PC-9 (cell line): ENCODE data around the gene RNF44. TPM values are rescaled to one million over a fixed set of nuclear protein-coding genes. Genes with fewer than 3 reads are reported as not detected.

ENCODE experiments used
- BruUV-seq: library from RNA; stranded (reverse); fragments of 400-500 nt; replicated peaks from 2 replicates; lab custom pipeline; 2021; lab: Mats Ljungman, UMichigan
- CTCF ChIA-PET: fragments of 300-600 bp; sonication (Branson Sonifier 250); formaldehyde crosslinking; loops from one replicate; lab custom pipeline; 2022; ENCODE audit warnings: antibody characterized with exemption; lab: Charles Lee
- POLR2A ChIA-PET: fragments of 300-600 bp; sonication (Branson Sonifier 250); formaldehyde crosslinking; loops from one replicate; lab custom pipeline; 2022; ENCODE audit warnings: antibody characterized with exemption; ENCODE audit not compliant: unreplicated experiment; lab: Charles Lee
- DNase-seq, 2 experiments: peaks; one replicate each; pipeline versions ENCODE4 v3.0.0 to v3.0.0-alpha.2; 2015 to 2022; ENCODE audit warnings: mixed read lengths in 1 of 2
- H2AFZ ChIP-seq: fragments of 200-600 bp; sonication (generic); 2 replicates; pipeline ENCODE4 v1.8.1; 2017; ENCODE audit warnings: antibody characterized with exemption
- H3F3A ChIP-seq: fragments of 200-600 bp; sonication (generic); 2 replicates; pipeline ENCODE4 v1.8.1; 2017; ENCODE audit warnings: antibody characterized with exemption, mild to moderate bottlenecking, low read depth; ENCODE audit not compliant: insufficient read depth
- H3K27ac ChIP-seq: fragments of 200-600 bp; sonication (generic); 2 replicates; pipeline ENCODE4 v1.6.1; 2016; ENCODE audit warnings: mixed run types
- H3K27me3 ChIP-seq: fragments of 200-600 bp; sonication (generic); 2 replicates; pipeline ENCODE4 v1.6.1; 2016; ENCODE audit warnings: low read depth, mixed run types; ENCODE audit not compliant: insufficient read depth
- H3K36me3 ChIP-seq: fragments of 200-600 bp; sonication (generic); 2 replicates; pipeline ENCODE4 v1.6.1; 2016; ENCODE audit warnings: low read depth, mixed run types
- H3K4me1 ChIP-seq: fragments of 200-600 bp; sonication (generic); replicated peaks from 2 replicates; pipeline ENCODE4 v1.6.1; 2016; ENCODE audit warnings: mixed run types; ENCODE audit not compliant: insufficient read depth
- H3K4me2 ChIP-seq: fragments of 200-600 bp; sonication (generic); 2 replicates; pipeline ENCODE4 v1.6.1; 2017; ENCODE audit warnings: mixed run types
- H3K4me3 ChIP-seq: fragments of 200-600 bp; sonication (generic); 2 replicates; pipeline ENCODE4 v1.6.1; 2016; ENCODE audit warnings: mixed run types
- H3K79me2 ChIP-seq: fragments of 200-600 bp; sonication (generic); 2 replicates; pipeline ENCODE4 v1.6.1; 2017; ENCODE audit warnings: low read depth, mixed run types
- H3K9me2 ChIP-seq: fragments of 200-600 bp; sonication (generic); 2 replicates; pipeline ENCODE4 v1.8.1; 2017; ENCODE audit warnings: mild to moderate bottlenecking; ENCODE audit not compliant: insufficient read depth
- H3K9me3 ChIP-seq: fragments of 200-600 bp; sonication (generic); 2 replicates; pipeline ENCODE4 v1.8.1; 2016; ENCODE audit warnings: low read depth; ENCODE audit not compliant: insufficient read depth
- H4K20me1 ChIP-seq: fragments of 200-600 bp; sonication (generic); 2 replicates; pipeline ENCODE4 v1.8.1; 2017; ENCODE audit not compliant: insufficient read depth
- CTCF ChIP-seq: fragments of 200-600 bp; sonication (generic); conservative IDR thresholded peaks from 2 replicates; pipeline ENCODE4 v1.6.1; 2017; ENCODE audit warnings: mixed run types, antibody characterized with exemption, mild to moderate bottlenecking, moderate library complexity
- EZH2 ChIP-seq: fragments of 200-600 bp; sonication (generic); IDR thresholded peaks from 2 replicates; pipeline ENCODE4 v1.8.0; 2017; ENCODE audit warnings: antibody characterized with exemption, low read depth
- intact Hi-C: fragments of 100-400 bp; cut with micrococcal nuclease; formaldehyde crosslinking; loops from one replicate; pipeline ENCODE4 v1.10.0; 2022; ENCODE audit not compliant: unreplicated experiment
- total RNA-seq: library from RNA; stranded (reverse); gene quantifications from 2 replicates; pipeline ENCODE4 v1.2.3, GENCODE V29; 2021

RNF44 gene
- total RNA-seq, 1 experiment from 2014 or later = 87.4 TPM

- ChIA-PET CTCF (interaction anchor here (1.0 kb wide), 1 partner anchor 118 kb away, joined by 6 read pairs; no protein-coding TSS in a partner anchor), POLR2A (no interaction called here)
- intact Hi-C loops = loop anchor here (5.0 to 10.0 kb wide), 2 partner anchors 288 to 470 kb away; partner anchors contain the start of gene UIMC1
- Histone ChIP-seq H3K27ac (no peak overlapping the region), H3K4me1 (peaks cover 17% of the 10 kb centered on the region), H3K27me3 (no peaks in the 10 kb centered on the region), H3K79me2 (peaks cover 49% of the 10 kb centered on the region), H3K4me2 (peak overlapping the region; percentile 89), H3K36me3 (0 out of 2 replicates have a peak, but pooled peaks cover 3% of the 10 kb centered on the region), H4K20me1 (peaks cover 32% of the 10 kb centered on the region), H2AFZ (no peak overlapping the region), H3K9me2 (no peaks in the 10 kb centered on the region), H3K9me3 (no peaks in the 10 kb centered on the region), H3F3A (peaks cover 21% of the 10 kb centered on the region), H3K4me3 (no peak overlapping the region)
- TF ChIP-seq CTCF (no peak), EZH2 (no peak)
- no peak for DNase-seq
- no TSS peak for BruUV-seq
Observed at GRCh38 chr5:176534640-176535039, 2.6 kb downstream of the RNF44 start.

- peak overlapping the region; percentile 89; the same call in 1 of the 2 replicates for H3K4me2 ChIP-seq
- peaks cover 32% of the 10 kb centered on the region for H4K20me1 ChIP-seq
- TF ChIP-seq EZH2 = no peak
- TF ChIP-seq CTCF = no peak
- ChIA-PET POLR2A (no interaction called here), CTCF (no interaction called here)
- peaks cover 19% of the 10 kb centered on the region for H3F3A ChIP-seq
- no peak for DNase-seq
- no peaks in the 10 kb centered on the region for H3K9me3 ChIP-seq
- H3K4me1 ChIP-seq = peaks cover 17% of the 10 kb centered on the region
- no peaks in the 10 kb centered on the region for H3K9me2 ChIP-seq
- H3K27me3 ChIP-seq = no peaks in the 10 kb centered on the region
- H3K79me2 ChIP-seq = peaks cover 49% of the 10 kb centered on the region
- H2AFZ ChIP-seq = no peak overlapping the region
- intact Hi-C loops = loop anchor here (10.0 kb wide), 1 partner anchor 471 kb away; the partner anchor contains the start of gene UIMC1
- H3K36me3 ChIP-seq = 0 out of 2 replicates have a peak, but pooled peaks cover 3% of the 10 kb centered on the region
- no peak overlapping the region for H3K4me3 ChIP-seq
- BruUV-seq = no TSS peak
- no peak overlapping the region for H3K27ac ChIP-seq
Observed at GRCh38 chr5:176533894-176534611, 3.1 kb downstream of the RNF44 start.

GRCh38 chr5:176533390-176533789, 3.8 kb downstream of the RNF44 start:
- Histone ChIP-seq H3K9me2 (no peaks in the 10 kb centered on the region), H3K36me3 (0 out of 2 replicates have a peak, but pooled peaks cover 3% of the 10 kb centered on the region), H3K27ac (no peak overlapping the region), H4K20me1 (peaks cover 32% of the 10 kb centered on the region), H3K4me3 (no peak overlapping the region), H3K4me2 (no peak overlapping the region), H3K4me1 (peaks cover 15% of the 10 kb centered on the region), H3K9me3 (no peaks in the 10 kb centered on the region), H3K79me2 (peaks cover 49% of the 10 kb centered on the region), H3K27me3 (no peaks in the 10 kb centered on the region), H2AFZ (no peak overlapping the region), H3F3A (peaks cover 12% of the 10 kb centered on the region)
- DNase-seq = no peak
- TF ChIP-seq CTCF (no peak), EZH2 (no peak)
- intact Hi-C loops = loop anchor here (10.0 kb wide), 1 partner anchor 471 kb away; the partner anchor contains the start of gene UIMC1
- POLR2A ChIA-PET = interaction anchor here (0.5 kb wide), 1 partner anchor 14 kb away, joined by 5 read pairs; no protein-coding TSS in a partner anchor
- BruUV-seq = no TSS peak
- CTCF ChIA-PET = no interaction called here
